Keratinocyte (primary cell): Measurements from ENCODE around the gene SUN5. TPM values are rescaled to one million over a fixed set of nuclear protein-coding genes. Genes with fewer than 3 reads are reported as not detected.

Source experiments
- DNase-seq: peaks from one replicate; pipeline ENCODE4 v3.0.0-alpha.2; 2011; ENCODE audit warnings: low read depth, missing footprints, low spot score
- FAIRE-seq: peaks from 2 replicates; lab custom pipeline; 2011; peaks lifted over from hg19 to GRCh38; lab: Jason Lieb, UNC
- H2AFZ ChIP-seq: 2 replicates; pipeline ENCODE4 v1.6.0; 2012; ENCODE audit warnings: low read length, control low read depth, inconsistent platforms; ENCODE audit not compliant: control insufficient read depth
- H3K27ac ChIP-seq: 2 replicates; pipeline ENCODE4 v1.5.1; 2011; ENCODE audit warnings: low read length; ENCODE audit not compliant: control insufficient read depth, insufficient read depth
- H3K27me3 ChIP-seq: 3 replicates; pipeline ENCODE4 v1.6.0; 2011; ENCODE audit warnings: low read length; ENCODE audit not compliant: control insufficient read depth, insufficient read depth; ENCODE audit errors: extremely low read depth
- H3K36me3 ChIP-seq, 2 experiments: 2 replicates in 1 of 2; 3 replicates in 1 of 2; pipeline ENCODE4 v1.5.1; 2011; ENCODE audit warnings: low read length in 2 of 2, mild to moderate bottlenecking in 1 of 2; ENCODE audit not compliant: control insufficient read depth in 2 of 2, insufficient read depth in 2 of 2; ENCODE audit errors: extremely low read depth in 1 of 2
- H3K4me1 ChIP-seq: 3 replicates; pipeline ENCODE4 v1.5.1; 2011; ENCODE audit warnings: low read length; ENCODE audit not compliant: control insufficient read depth, insufficient read depth; ENCODE audit errors: extremely low read depth
- H3K4me2 ChIP-seq: 3 replicates; pipeline ENCODE4 v1.6.0; 2011; ENCODE audit warnings: low read depth, low read length; ENCODE audit not compliant: control insufficient read depth, insufficient read depth; ENCODE audit errors: extremely low read depth
- H3K4me3 ChIP-seq, 3 experiments: fragments of 200-600 bp in 1 of 3; sonication (generic) in 1 of 3; 2 replicates in 2 of 3; 3 replicates in 1 of 3; pipeline ENCODE4 v1.5.1; 2011 to 2016; ENCODE audit warnings: low read length in 3 of 3, mild to moderate bottlenecking in 3 of 3, control low read depth in 2 of 3, inconsistent platforms in 1 of 3, low read depth in 1 of 3, mixed read lengths in 1 of 3, mixed run types in 1 of 3, moderate library complexity in 1 of 3; ENCODE audit not compliant: control insufficient read depth in 2 of 3, insufficient read depth in 2 of 3; ENCODE audit errors: extremely low read depth in 1 of 3
- H3K79me2 ChIP-seq: 2 replicates; pipeline ENCODE4 v1.6.0; 2012; ENCODE audit warnings: low read length; ENCODE audit not compliant: control insufficient read depth, insufficient read depth
- H3K9ac ChIP-seq: 3 replicates; pipeline ENCODE4 v1.6.0; 2011; ENCODE audit warnings: low read length; ENCODE audit not compliant: control insufficient read depth, insufficient read depth; ENCODE audit errors: extremely low read depth
- H3K9me1 ChIP-seq: 3 replicates; pipeline ENCODE4 v1.6.0; 2011; ENCODE audit warnings: low read length; ENCODE audit not compliant: control insufficient read depth, insufficient read depth; ENCODE audit errors: extremely low read depth
- H3K9me3 ChIP-seq: 2 replicates; pipeline ENCODE4 v1.5.1; 2012; ENCODE audit warnings: low read depth, low read length; ENCODE audit not compliant: control insufficient read depth
- H4K20me1 ChIP-seq: 3 replicates; pipeline ENCODE4 v1.6.0; 2011; ENCODE audit warnings: low read length; ENCODE audit not compliant: control insufficient read depth, insufficient read depth; ENCODE audit errors: extremely low read depth
- CTCF ChIP-seq, 3 experiments: IDR thresholded peaks in 1 of 3; conservative IDR thresholded peaks in 1 of 3; optimal IDR thresholded peaks in 1 of 3; 2 replicates in 2 of 3; 3 replicates in 1 of 3; pipeline versions ENCODE3 to v1.5.1; 2011; ENCODE audit warnings: low read length in 3 of 3, mild to moderate bottlenecking in 3 of 3, moderate library complexity in 2 of 3, control low read depth in 1 of 3, inconsistent platforms in 1 of 3; ENCODE audit not compliant: insufficient read depth in 2 of 3; ENCODE audit errors: extremely low read depth in 1 of 3
- EZH2 ChIP-seq: IDR thresholded peaks from one replicate; pipeline ENCODE4 v1.6.1; 2012; ENCODE audit warnings: inconsistent platforms, mild to moderate bottlenecking, low read length, moderate library complexity
- dilution Hi-C: fragments of 300-500 bp; cut with MboI; formaldehyde crosslinking; loops from one replicate; pipeline ENCODE4 v1.7.0; 2020; ENCODE audit warnings: low sequenced_read_pairs; ENCODE audit not compliant: extremely low pct_ligation_motif_present
- polyA plus RNA-seq, 5 experiments: library from polyadenylated mRNA; depleted of rRNA in 3 of 5; stranded (reverse) in 3 of 5; stranded (forward) in 1 of 5; unstranded in 1 of 5; fragments of >200 nt; gene quantifications; 1 replicate in 1 of 5; 2 replicates in 3 of 5; 3 replicates in 1 of 5; pipeline versions ENCODE4 v1.2.1 to v1.2.3, GENCODE V29; 2011 to 2012; ENCODE audit warnings: missing spikeins in 2 of 5, low read depth in 1 of 5, low replicate concordance in 1 of 5

Gene SUN5
- polyA plus RNA-seq, 1 donor (not counting 4 experiments of a cell fraction or from before 2014, with no cell fraction given): not detected

- no peaks in the 10 kb centered on the region for H3K27me3 ChIP-seq
- H3K4me2 ChIP-seq: no peak overlapping the region
- dilution Hi-C loops: no loop called here
- H3K4me1 ChIP-seq: no peaks in the 10 kb centered on the region
- DNase-seq (no peak), FAIRE-seq (no peak)
- H3K79me2 ChIP-seq: no peaks in the 10 kb centered on the region
- TF ChIP-seq EZH2: no peak
- TF ChIP-seq CTCF (optimal IDR thresholded peaks at IDR 0.05 in 1 of 3, IDR thresholded peaks at IDR 0.05 in 1 of 3, conservative IDR thresholded peaks at IDR 0.05 in 1 of 3; ENCODE audit: extremely low read depth in 1 of 3, insufficient read depth in 2 of 3, low read length in 3 of 3): no peak
- H3K36me3 ChIP-seq: no peaks in the 10 kb centered on the region
- no peaks in the 10 kb centered on the region for H3K9me1 ChIP-seq
- H2AFZ ChIP-seq: no peak overlapping the region
- H3K9me3 ChIP-seq: no peaks in the 10 kb centered on the region
- no peaks in the 10 kb centered on the region for H4K20me1 ChIP-seq
- no peak overlapping the region for H3K27ac ChIP-seq
- no peak overlapping the region for H3K9ac ChIP-seq
- H3K4me3 ChIP-seq: no peak overlapping the region
Observed at GRCh38 chr20:32960222-32960518, 44.1 kb downstream of the SUN5 start.

DNA sequence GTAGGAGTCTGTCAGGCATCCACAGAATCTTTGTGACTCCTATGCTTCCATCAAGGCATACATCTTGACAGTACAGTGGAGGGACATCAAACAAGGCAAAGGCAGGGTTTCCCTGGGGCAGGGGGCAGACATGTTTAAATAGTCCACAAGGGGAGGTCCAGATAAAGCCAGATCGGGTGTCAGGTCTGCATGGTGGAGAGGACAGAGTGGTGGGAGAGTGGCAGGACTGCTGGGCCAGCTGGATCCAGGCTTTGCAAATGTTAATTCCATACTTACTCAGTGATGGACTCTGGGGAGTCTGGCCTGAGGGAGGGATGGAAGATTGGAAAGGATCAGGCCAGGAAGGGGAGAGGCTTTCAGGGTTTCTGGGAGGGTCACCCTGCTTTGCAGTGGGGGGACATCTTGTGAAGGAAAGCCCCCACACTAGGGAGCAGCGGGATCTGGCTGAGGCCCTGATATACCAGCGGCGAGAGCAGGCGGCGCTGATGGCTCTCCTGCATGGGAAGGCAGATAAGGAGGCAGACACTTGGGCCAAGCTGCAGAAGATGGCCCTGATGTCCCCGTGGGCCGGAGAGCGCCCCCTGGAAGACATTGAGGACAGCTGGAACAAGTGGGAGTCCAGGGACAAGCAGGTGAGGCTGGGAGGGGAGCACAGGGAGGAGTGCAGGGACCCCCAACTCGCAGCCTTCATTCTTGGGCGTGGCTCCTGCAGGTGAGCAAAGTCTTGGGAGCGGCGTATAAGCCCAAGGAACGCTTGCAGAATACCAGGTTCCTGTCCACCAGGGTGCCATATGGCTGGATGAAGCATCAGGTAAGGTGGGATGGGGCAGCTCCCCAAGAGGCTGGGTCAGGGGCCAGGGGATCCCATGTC, 44.6 kb downstream of the SUN5 start:
- no peak overlapping the region for H2AFZ ChIP-seq
- no peaks in the 10 kb centered on the region for H3K9me3 ChIP-seq
- H3K27ac ChIP-seq: no peak overlapping the region
- H3K9me1 ChIP-seq: no peaks in the 10 kb centered on the region
- dilution Hi-C loops: no loop called here
- H3K4me1 ChIP-seq: no peaks in the 10 kb centered on the region
- H3K4me2 ChIP-seq: no peak overlapping the region
- FAIRE-seq: no peak
- H3K79me2 ChIP-seq: no peaks in the 10 kb centered on the region
- H3K36me3 ChIP-seq: no peaks in the 10 kb centered on the region
- no peaks in the 10 kb centered on the region for H4K20me1 ChIP-seq
- DNase-seq: no peak
- no peaks in the 10 kb centered on the region for H3K27me3 ChIP-seq
- TF ChIP-seq CTCF (optimal IDR thresholded peaks at IDR 0.05 in 1 of 3, IDR thresholded peaks at IDR 0.05 in 1 of 3, conservative IDR thresholded peaks at IDR 0.05 in 1 of 3; ENCODE audit: extremely low read depth in 1 of 3, insufficient read depth in 2 of 3, low read length in 3 of 3) (no peak), EZH2 (no peak)
- H3K9ac ChIP-seq: no peak overlapping the region
- no peak overlapping the region for H3K4me3 ChIP-seq
